Vagina (tissue), 2 donors: Measurements from ENCODE around the gene KRT4.

Experiments used
- POLR2A ChIP-seq, 2 donors: fragments of 450-650 bp; IDR thresholded peaks; one replicate each; pipeline ENCODE4 v1.6.1; 2017; ENCODE audit warnings: antibody characterized with exemption in 2 of 2, mild to moderate bottlenecking in 2 of 2, moderate library complexity in 2 of 2
- POLR2AphosphoS5 ChIP-seq, 2 donors: sonication (generic); formaldehyde crosslinking; IDR thresholded peaks; one replicate each; pipeline ENCODE4 v1.9.0; 2017; ENCODE audit warnings: antibody characterized with exemption in 2 of 2, mild to moderate bottlenecking in 2 of 2, low read depth in 1 of 2; ENCODE audit not compliant: insufficient read depth in 1 of 2
- TF ChIP-seq, protein P1 (sequence below), 3 experiments: fragments of 450-650 bp in 2 of 3; fragments of 200-600 bp in 1 of 3; sonication (generic) in 1 of 3; IDR thresholded peaks; one replicate each; pipeline ENCODE4 v1.5.1; 2017 to 2019; ENCODE audit warnings: antibody characterized with exemption in 3 of 3, mild to moderate bottlenecking in 2 of 3, moderate library complexity in 2 of 3

DNA sequence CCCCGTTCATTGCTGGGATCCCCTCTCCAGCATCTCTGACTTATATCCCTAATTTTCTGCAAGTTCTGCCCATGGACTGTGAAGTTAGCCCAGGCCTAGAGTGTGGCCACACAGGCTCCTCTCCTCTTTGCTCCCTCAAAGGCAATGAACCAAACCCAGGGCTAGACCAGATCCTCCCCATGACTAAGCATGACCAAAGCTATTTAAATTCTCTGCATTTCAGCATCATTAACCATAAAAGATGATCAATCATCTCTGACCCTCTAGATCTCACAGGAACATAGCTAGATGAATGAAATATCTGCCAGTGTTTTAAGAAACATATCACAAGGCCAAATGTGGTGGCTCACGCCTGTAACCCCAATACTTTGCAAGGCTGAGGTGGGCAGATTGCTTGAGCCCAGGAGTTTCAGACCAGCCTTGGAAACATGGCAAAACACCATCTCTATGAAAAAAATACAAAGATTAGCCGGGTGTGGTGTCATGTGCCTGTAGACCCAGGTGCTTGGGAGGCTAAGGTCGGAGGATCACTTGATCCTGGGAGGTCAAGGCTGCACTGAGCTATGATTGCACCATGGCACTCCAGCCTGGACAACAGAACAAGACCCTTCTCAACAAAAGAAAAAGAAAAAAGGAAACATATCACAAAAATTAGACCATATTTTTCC lies 15.8 kb downstream of the KRT4 start:
- TF ChIP-seq, protein P1, sequence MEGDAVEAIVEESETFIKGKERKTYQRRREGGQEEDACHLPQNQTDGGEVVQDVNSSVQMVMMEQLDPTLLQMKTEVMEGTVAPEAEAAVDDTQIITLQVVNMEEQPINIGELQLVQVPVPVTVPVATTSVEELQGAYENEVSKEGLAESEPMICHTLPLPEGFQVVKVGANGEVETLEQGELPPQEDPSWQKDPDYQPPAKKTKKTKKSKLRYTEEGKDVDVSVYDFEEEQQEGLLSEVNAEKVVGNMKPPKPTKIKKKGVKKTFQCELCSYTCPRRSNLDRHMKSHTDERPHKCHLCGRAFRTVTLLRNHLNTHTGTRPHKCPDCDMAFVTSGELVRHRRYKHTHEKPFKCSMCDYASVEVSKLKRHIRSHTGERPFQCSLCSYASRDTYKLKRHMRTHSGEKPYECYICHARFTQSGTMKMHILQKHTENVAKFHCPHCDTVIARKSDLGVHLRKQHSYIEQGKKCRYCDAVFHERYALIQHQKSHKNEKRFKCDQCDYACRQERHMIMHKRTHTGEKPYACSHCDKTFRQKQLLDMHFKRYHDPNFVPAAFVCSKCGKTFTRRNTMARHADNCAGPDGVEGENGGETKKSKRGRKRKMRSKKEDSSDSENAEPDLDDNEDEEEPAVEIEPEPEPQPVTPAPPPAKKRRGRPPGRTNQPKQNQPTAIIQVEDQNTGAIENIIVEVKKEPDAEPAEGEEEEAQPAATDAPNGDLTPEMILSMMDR (IDR thresholded peaks at IDR 0.05): no peak
- TF ChIP-seq POLR2A (IDR thresholded peaks at IDR 0.05) (no peak), POLR2AphosphoS5 (IDR thresholded peaks at IDR 0.05; ENCODE audit: insufficient read depth in 1 of 2, low read depth in 1 of 2) (no peak)
